ENCODE data around the gene LCAT.

- no peak for TF ChIP-seq POLR2A (IDR thresholded peaks at IDR 0.05)
- TF ChIP-seq, protein P1, sequence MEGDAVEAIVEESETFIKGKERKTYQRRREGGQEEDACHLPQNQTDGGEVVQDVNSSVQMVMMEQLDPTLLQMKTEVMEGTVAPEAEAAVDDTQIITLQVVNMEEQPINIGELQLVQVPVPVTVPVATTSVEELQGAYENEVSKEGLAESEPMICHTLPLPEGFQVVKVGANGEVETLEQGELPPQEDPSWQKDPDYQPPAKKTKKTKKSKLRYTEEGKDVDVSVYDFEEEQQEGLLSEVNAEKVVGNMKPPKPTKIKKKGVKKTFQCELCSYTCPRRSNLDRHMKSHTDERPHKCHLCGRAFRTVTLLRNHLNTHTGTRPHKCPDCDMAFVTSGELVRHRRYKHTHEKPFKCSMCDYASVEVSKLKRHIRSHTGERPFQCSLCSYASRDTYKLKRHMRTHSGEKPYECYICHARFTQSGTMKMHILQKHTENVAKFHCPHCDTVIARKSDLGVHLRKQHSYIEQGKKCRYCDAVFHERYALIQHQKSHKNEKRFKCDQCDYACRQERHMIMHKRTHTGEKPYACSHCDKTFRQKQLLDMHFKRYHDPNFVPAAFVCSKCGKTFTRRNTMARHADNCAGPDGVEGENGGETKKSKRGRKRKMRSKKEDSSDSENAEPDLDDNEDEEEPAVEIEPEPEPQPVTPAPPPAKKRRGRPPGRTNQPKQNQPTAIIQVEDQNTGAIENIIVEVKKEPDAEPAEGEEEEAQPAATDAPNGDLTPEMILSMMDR (IDR thresholded peaks at IDR 0.05): peak in 1 of 4 donors; percentile 8
Measured at GRCh38 chr16:67919622-67920221, 24.2 kb downstream of the LCAT start.

All from right lobe of liver (tissue), 4 donors.